Heart right ventricle (tissue), 16 donors: Measurements from ENCODE around the gene LRIG1. TPM values are rescaled to one million over a fixed set of nuclear protein-coding genes. Genes with fewer than 3 reads are reported as not detected.

Experiments
- ATAC-seq, 8 donors: fragments of 200-7000 bp; cut with Tn5 transposase; one replicate each; pipeline ENCODE4 v1.9.1; 2020; ENCODE audit warnings: mild to moderate bottlenecking in 8 of 8, moderate library complexity in 8 of 8, moderate number of reproducible peaks in 1 of 8
- DNase-seq, 2 donors: peaks; one replicate each; pipeline ENCODE4 v3.0.0-alpha.2; 2020
- H3K27ac ChIP-seq, 10 donors: fragments of 200-600 bp; sonication (generic) in 2 of 10; one replicate each; pipeline versions ENCODE4 v1.5.0 to v1.8.0; 2020 to 2022; ENCODE audit warnings: mild to moderate bottlenecking in 3 of 10
- H3K27me3 ChIP-seq, 7 donors: fragments of 200-600 bp; one replicate each; pipeline ENCODE4 v1.8.0; 2021 to 2022; ENCODE audit warnings: mild to moderate bottlenecking in 2 of 7
- H3K36me3 ChIP-seq, 9 donors: fragments of 200-600 bp; sonication (generic) in 1 of 9; one replicate each; pipeline versions ENCODE4 v1.5.0 to v1.8.0; 2020 to 2022; ENCODE audit warnings: mild to moderate bottlenecking in 2 of 9
- H3K4me1 ChIP-seq, 9 donors: fragments of 200-600 bp; sonication (generic) in 1 of 9; one replicate each; pipeline versions ENCODE4 v1.5.0 to v1.8.0; 2020 to 2022; ENCODE audit warnings: mild to moderate bottlenecking in 4 of 9
- H3K4me3 ChIP-seq, 10 donors: fragments of 200-600 bp; sonication (generic) in 2 of 10; one replicate each; pipeline versions ENCODE4 v1.5.0 to v1.8.0; 2020 to 2022; ENCODE audit warnings: mild to moderate bottlenecking in 7 of 10, moderate library complexity in 2 of 10
- H3K9me3 ChIP-seq, 11 donors: fragments of 200-600 bp in 10 of 11; sonication (generic) in 2 of 11; one replicate each; pipeline versions ENCODE4 v1.5.0 to v1.8.0; 2013 to 2022; ENCODE audit warnings: mild to moderate bottlenecking in 2 of 11, control low read depth in 1 of 11, moderate library complexity in 1 of 11
- CTCF ChIP-seq, 9 donors: fragments of 200-600 bp; sonication (generic) in 2 of 9; IDR thresholded peaks; one replicate each; pipeline versions ENCODE4 v1.5.0 to v1.8.0; 2021 to 2022; ENCODE audit warnings: antibody characterized with exemption in 9 of 9, mild to moderate bottlenecking in 5 of 9, moderate library complexity in 1 of 9
- WGBS, 2 donors: extraction: QIAGEN DNeasy Blood & Tissue Kit; methylation state at CpG; one replicate each; pipeline ENCODE4 v1.1.7; 2013; ENCODE audit warnings: inconsistent platforms in 1 of 2; 5-methylcytosine and 5-hydroxymethylcytosine counted together
- intact Hi-C, 10 donors: fragments of 100-400 bp; cut with DNase I; formaldehyde crosslinking; loops; one replicate each; pipeline versions ENCODE4 v1.11.1 to v1.14.2; 2022
- polyA plus RNA-seq, 2 donors: library from polyadenylated mRNA; stranded (reverse); fragments of 200-250 nt; gene quantifications; one replicate each; pipeline ENCODE4 v1.2.3, GENCODE V29; 2013
- total RNA-seq, 10 donors: library from RNA; stranded (reverse); fragmentation: NEBNext Ultra II Directional in 3 of 10; extraction: Animal tissue kit (Norgen Biotek cat#: 25700) in 3 of 10; gene quantifications; one replicate each; pipeline versions ENCODE4 v1.2.1 to v1.2.4, GENCODE V29; 2021 to 2023
- donor health status: Arrhythmogenic right ventricular cardiomyopathy.
- donor health status: ischemic (EF 13 %, LVEDD 7.1; RV severe dilation, severe dysfunction).
- donor health status: healthy with polysubstance abuse.
- donor health status: DM: no; HTN: yes; CAD: no.
- donor health status: DM: no; HTN: no; CAD: no.
- donor health status: ischemic (EF 25% LVEDD 6.9; RV normal size, moderate dysfunction).
- donor health status: ischemic (EF 25% LVEDD 5.7; RV mildly dilated, moderate dysfunction).
- donor health status: healthy.
- donor health status: DM: yes; HTN: yes; CAD: no.
- donor health status: Ischemic cardiomyopathy.
- donor health status: ischemic (EF 35%, LVEDD 5.7; RV mildly dilated, moderate dysfunction).
- donor health status: nonischemic (EF 11% LVEDD 7.7; RV severe dilation, severe dysfunction).
- donor health status: DM: yes; HTN: yes; CAD: no.
- donor health status: PGD.
- donor health status: ischemic (EF 29% LVEDD 5.4; RV normal size, mild dysfunction).
- donor health status: nonischemic (EF 23%, LVEDD 6.1; RV moderate dilation, normal function).

The LRIG1 gene
- total and polyA plus RNA-seq, 12 donors, result 23.8 to 109 (median 94.2) TPM

- Histone ChIP-seq H3K27me3 (no peaks in the 10 kb centered on the region), H3K9me3 (no peaks in the 10 kb centered on the region), H3K4me3 (peak overlapping the region in 1 of 10 donors; percentile 16), H3K4me1 (peaks cover 5 to 55% (median 33%) of the 10 kb centered on the region in 9 donors), H3K36me3 (peaks cover 0 to 96% (median 22%) of the 10 kb centered on the region in 9 donors), H3K27ac (peak overlapping the region in 9 of 10 donors; percentile 22 to 73 (median 49))
- DNase-seq, result no peak
- TF ChIP-seq CTCF (IDR thresholded peaks at IDR 0.05), result no peak
- intact Hi-C loops, result no loop called here
- 86 to 94% methylated on average over 2 of the region's 2 CpGs for WGBS, 2 donors
- ATAC-seq, result peak in 1 of 8 donors; percentile 6
Observed at GRCh38 chr3:66392966-66393332, 107.9 kb downstream of the LRIG1 start.

- Histone ChIP-seq H3K27ac (peak overlapping the region in 4 of 10 donors; percentile 22 to 73 (median 52)), H3K36me3 (peaks cover 0 to 91% (median 20%) of the 10 kb centered on the region in 9 donors), H3K4me1 (peaks cover 5 to 51% (median 31%) of the 10 kb centered on the region in 9 donors), H3K27me3 (no peaks in the 10 kb centered on the region), H3K4me3 (no peak overlapping the region), H3K9me3 (no peaks in the 10 kb centered on the region)
- DNase-seq (no peak), ATAC-seq (no peak)
- 70 to 72% methylated on average over 3 of the region's 3 CpGs for WGBS, 2 donors
- intact Hi-C loops, result no loop called here
- no peak for TF ChIP-seq CTCF (IDR thresholded peaks at IDR 0.05)
Observed at GRCh38 chr3:66392512-66392911, 108.3 kb downstream of the LRIG1 start.

- Histone ChIP-seq H3K9me3 (no peaks in the 10 kb centered on the region), H3K4me3 (no peak overlapping the region), H3K36me3 (peaks cover 0 to 84% (median 22%) of the 10 kb centered on the region in 9 donors), H3K27ac (no peak overlapping the region), H3K27me3 (no peaks in the 10 kb centered on the region), H3K4me1 (peaks cover 5 to 43% (median 28%) of the 10 kb centered on the region in 9 donors)
- ATAC-seq (no peak), DNase-seq (no peak)
- no peak for TF ChIP-seq CTCF (IDR thresholded peaks at IDR 0.05)
- intact Hi-C loops, result no loop called here
Observed at GRCh38 chr3:66390013-66390412, 110.8 kb downstream of the LRIG1 start.

GRCh38 chr3:66386925-66387650, 113.7 kb downstream of the LRIG1 start:
- Histone ChIP-seq H3K36me3 (peaks cover 3 to 88% (median 51%) of the 10 kb centered on the region in 9 donors), H3K27ac (no peak overlapping the region)
- WGBS, 2 donors, result 95 to 96% methylated on average over 7 of the region's 7 CpGs

More at GRCh38 chr3:66386925-66387650, 113.7 kb downstream of the LRIG1 start:
- H3K4me1 ChIP-seq, result peaks cover 0 to 13% (median under 1%) of the 10 kb centered on the region in 9 donors
- TF ChIP-seq CTCF (IDR thresholded peaks at IDR 0.05), result no peak
- no peak for ATAC-seq
- H3K4me3 ChIP-seq, result no peak overlapping the region
- no peak for DNase-seq
- intact Hi-C loops, result no loop called here
- no peaks in the 10 kb centered on the region for H3K9me3 ChIP-seq
- no peaks in the 10 kb centered on the region for H3K27me3 ChIP-seq
